Tibial nerve (tissue), 4 donors: ENCODE data around the gene MMP10. TPM values are rescaled to one million over a fixed set of nuclear protein-coding genes. Genes with fewer than 3 reads are reported as not detected.

Experiments used
- DNase-seq, 2 donors: peaks; one replicate each; pipeline ENCODE4 v3.0.0-alpha.2; 2019; ENCODE audit warnings: low spot score in 2 of 2
- H3K27ac ChIP-seq, 4 donors: fragments of 200-600 bp; sonication (generic) in 3 of 4; one replicate each; pipeline ENCODE4 v1.5.1; 2017 to 2019; ENCODE audit warnings: mild to moderate bottlenecking in 1 of 4
- H3K27me3 ChIP-seq, 2 donors: fragments of 200-600 bp; sonication (generic) in 1 of 2; one replicate each; pipeline versions ENCODE4 v1.5.1 to v1.6.0; 2017 to 2019
- H3K36me3 ChIP-seq, 3 donors: fragments of 200-600 bp; sonication (generic); one replicate each; pipeline ENCODE4 v1.5.1; 2018 to 2019
- H3K4me1 ChIP-seq, 4 donors: fragments of 200-600 bp; sonication (generic) in 3 of 4; one replicate each; pipeline ENCODE4 v1.5.1; 2017 to 2019
- H3K4me3 ChIP-seq, 4 donors: fragments of 200-600 bp; sonication (generic) in 3 of 4; one replicate each; pipeline ENCODE4 v1.5.1; 2017 to 2019; ENCODE audit warnings: mild to moderate bottlenecking in 1 of 4, moderate library complexity in 1 of 4
- H3K9me3 ChIP-seq, 4 donors: fragments of 200-600 bp; sonication (generic) in 3 of 4; one replicate each; pipeline ENCODE4 v1.5.1; 2017 to 2019
- EP300 ChIP-seq, 2 donors: sonication (generic); formaldehyde crosslinking; IDR thresholded peaks; one replicate each; pipeline ENCODE4 v1.6.1; 2017; ENCODE audit warnings: antibody characterized with exemption in 2 of 2, mild to moderate bottlenecking in 1 of 2
- POLR2A ChIP-seq, 2 donors: fragments of 450-650 bp; IDR thresholded peaks; one replicate each; pipeline ENCODE4 v1.6.1; 2017; ENCODE audit warnings: antibody characterized with exemption in 2 of 2, mild to moderate bottlenecking in 2 of 2, moderate library complexity in 2 of 2
- WGBS, 2 donors: methylation state at CpG; one replicate each; pipeline ENCODE4 v1.1.5; 2018; 5-methylcytosine and 5-hydroxymethylcytosine counted together
- total RNA-seq, 4 donors: library from RNA; depleted of rRNA; stranded (reverse); fragments of >200 nt; gene quantifications; one replicate each; pipeline ENCODE4 v1.1.0, GENCODE V29; 2016
- TF ChIP-seq, protein P1 (sequence below), 5 experiments: fragments of 200-600 bp in 3 of 5; fragments of 450-650 bp in 2 of 5; sonication (generic) in 3 of 5; IDR thresholded peaks; one replicate each; pipeline ENCODE4 v1.5.1; 2016 to 2019; ENCODE audit warnings: antibody characterized with exemption in 5 of 5, mild to moderate bottlenecking in 3 of 5, moderate library complexity in 2 of 5

MMP10 gene
- not detected for total RNA-seq

- H3K27me3 ChIP-seq, result no peaks in the 10 kb centered on the region
- no peaks in the 10 kb centered on the region for H3K36me3 ChIP-seq
- H3K4me1 ChIP-seq, result no peaks in the 10 kb centered on the region
- H3K27ac ChIP-seq, result no peak within 1 kb of the TSS
- no peak for DNase-seq
- no peak within 1 kb of the TSS for H3K4me3 ChIP-seq
- H3K9me3 ChIP-seq, result no peaks in the 10 kb centered on the region
- WGBS, 2 donors, result 11 to 14% methylated on average over 2 of the region's 2 CpGs
- TF ChIP-seq EP300 (IDR thresholded peaks at IDR 0.05), result no peak
- TF ChIP-seq POLR2A (IDR thresholded peaks at IDR 0.05), result no peak
- TF ChIP-seq, protein P1, sequence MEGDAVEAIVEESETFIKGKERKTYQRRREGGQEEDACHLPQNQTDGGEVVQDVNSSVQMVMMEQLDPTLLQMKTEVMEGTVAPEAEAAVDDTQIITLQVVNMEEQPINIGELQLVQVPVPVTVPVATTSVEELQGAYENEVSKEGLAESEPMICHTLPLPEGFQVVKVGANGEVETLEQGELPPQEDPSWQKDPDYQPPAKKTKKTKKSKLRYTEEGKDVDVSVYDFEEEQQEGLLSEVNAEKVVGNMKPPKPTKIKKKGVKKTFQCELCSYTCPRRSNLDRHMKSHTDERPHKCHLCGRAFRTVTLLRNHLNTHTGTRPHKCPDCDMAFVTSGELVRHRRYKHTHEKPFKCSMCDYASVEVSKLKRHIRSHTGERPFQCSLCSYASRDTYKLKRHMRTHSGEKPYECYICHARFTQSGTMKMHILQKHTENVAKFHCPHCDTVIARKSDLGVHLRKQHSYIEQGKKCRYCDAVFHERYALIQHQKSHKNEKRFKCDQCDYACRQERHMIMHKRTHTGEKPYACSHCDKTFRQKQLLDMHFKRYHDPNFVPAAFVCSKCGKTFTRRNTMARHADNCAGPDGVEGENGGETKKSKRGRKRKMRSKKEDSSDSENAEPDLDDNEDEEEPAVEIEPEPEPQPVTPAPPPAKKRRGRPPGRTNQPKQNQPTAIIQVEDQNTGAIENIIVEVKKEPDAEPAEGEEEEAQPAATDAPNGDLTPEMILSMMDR (IDR thresholded peaks at IDR 0.05), result no peak
Observed at GRCh38 chr11:102780491-102780918, at the start of gene MMP10. Gene MMP10 (minus strand): TSS chr11:102780628. CDS start chr11:102780591, 37 bp downstream.

- Histone ChIP-seq H3K27me3 (no peaks in the 10 kb centered on the region), H3K27ac (no peak overlapping the region), H3K36me3 (no peaks in the 10 kb centered on the region), H3K9me3 (no peaks in the 10 kb centered on the region), H3K4me3 (no peak overlapping the region), H3K4me1 (no peaks in the 10 kb centered on the region)
- TF ChIP-seq, protein P1 (IDR thresholded peaks at IDR 0.05), result no peak
- TF ChIP-seq POLR2A (IDR thresholded peaks at IDR 0.05) (no peak), EP300 (IDR thresholded peaks at IDR 0.05) (no peak)
- DNase-seq, result no peak
- whole genome bisulfite sequencing, 2 donors, result 68 to 71% methylated on average over 6 of the region's 6 CpGs
Observed at GRCh38 chr11:102829316-102830000, 49.0 kb upstream of the MMP10 start.

DNA sequence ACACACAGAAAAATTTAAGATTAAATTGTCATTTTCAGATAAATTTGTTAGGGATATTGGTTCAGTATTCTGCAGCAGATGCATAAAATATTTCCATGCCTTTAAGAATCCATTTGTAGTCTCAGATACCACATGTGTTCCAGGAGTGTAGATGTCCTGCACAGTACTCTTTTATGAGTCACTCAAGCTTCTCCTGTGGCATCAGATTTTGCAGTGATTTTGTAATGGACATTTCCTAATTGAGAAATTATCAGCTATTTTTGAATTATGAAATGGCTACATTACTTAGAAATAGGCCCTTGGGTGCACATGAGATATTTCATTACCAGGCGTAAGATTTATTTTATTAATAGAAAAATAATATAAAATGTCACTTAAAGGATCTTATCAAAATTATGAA is 44.1 kb upstream of the MMP10 start:
- DNase-seq, result no peak
- WGBS, 2 donors, result 93% methylated on average over 1 of the region's 1 CpG
- H3K36me3 ChIP-seq, result no peaks in the 10 kb centered on the region

DNA sequence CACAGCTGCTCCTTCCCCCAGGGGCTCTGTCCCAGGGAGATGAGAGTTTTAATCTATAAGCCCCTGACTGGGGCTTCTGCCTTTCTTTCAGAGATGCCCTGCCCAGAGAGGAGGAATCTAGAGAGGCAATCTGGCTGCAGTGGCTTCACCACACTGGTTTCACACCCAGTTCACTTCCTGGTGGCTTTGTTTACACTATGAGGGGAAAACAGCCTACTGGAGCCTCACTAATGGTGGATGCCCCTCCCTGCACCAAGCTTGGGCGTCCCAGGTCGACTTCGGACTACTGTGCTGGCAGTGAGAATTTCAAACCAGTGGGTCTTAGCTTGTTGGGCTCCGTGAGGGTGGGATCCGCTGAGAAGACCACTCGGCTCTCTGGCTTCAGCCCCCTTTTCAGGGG is 39.1 kb upstream of the MMP10 start:
- TF ChIP-seq, protein P1 (IDR thresholded peaks at IDR 0.05), result no peak
- TF ChIP-seq POLR2A (IDR thresholded peaks at IDR 0.05) (no peak), EP300 (IDR thresholded peaks at IDR 0.05) (no peak)
- Histone ChIP-seq H3K4me1 (no peaks in the 10 kb centered on the region), H3K36me3 (no peaks in the 10 kb centered on the region), H3K4me3 (no peak overlapping the region), H3K27me3 (no peaks in the 10 kb centered on the region), H3K27ac (no peak overlapping the region), H3K9me3 (peaks cover 0 to 5% (median 0%) of the 10 kb centered on the region in 4 donors)
- 68 to 81% methylated on average over 6 of the region's 6 CpGs for WGBS, 2 donors
- no peak for DNase-seq

More for the DNA sequence above, 44.1 kb upstream of the MMP10 start:
- no peaks in the 10 kb centered on the region for H3K27me3 ChIP-seq
- no peaks in the 10 kb centered on the region for H3K4me1 ChIP-seq
- H3K27ac ChIP-seq, result no peak overlapping the region
- H3K9me3 ChIP-seq, result no peaks in the 10 kb centered on the region
- no peak overlapping the region for H3K4me3 ChIP-seq
- TF ChIP-seq, protein P1 (IDR thresholded peaks at IDR 0.05), result no peak
- TF ChIP-seq EP300 (IDR thresholded peaks at IDR 0.05), result no peak
- TF ChIP-seq POLR2A (IDR thresholded peaks at IDR 0.05), result no peak

DNA sequence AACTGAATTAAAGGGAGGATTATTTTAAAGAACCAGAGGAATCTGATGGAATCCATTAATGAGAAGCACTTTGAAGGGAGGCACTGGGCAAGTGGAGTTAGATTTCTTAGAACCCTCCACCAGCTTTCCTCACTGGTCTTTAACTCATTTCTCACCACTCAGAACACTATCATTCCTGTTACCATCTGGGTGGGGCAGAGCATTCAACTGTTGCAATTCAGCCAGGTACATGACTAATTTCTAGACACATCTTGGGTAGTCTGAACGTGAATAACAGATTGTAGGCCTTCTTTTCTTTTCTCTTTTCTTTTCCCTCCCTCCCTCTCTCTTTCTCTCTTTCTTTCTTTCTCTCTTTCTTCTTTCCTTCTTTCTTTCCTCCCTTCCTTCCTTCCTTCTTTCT is 33.1 kb upstream of the MMP10 start:
- TF ChIP-seq POLR2A (IDR thresholded peaks at IDR 0.05) (no peak), EP300 (IDR thresholded peaks at IDR 0.05) (no peak)
- TF ChIP-seq, protein P1 (IDR thresholded peaks at IDR 0.05), result no peak
- no peak for DNase-seq
- Histone ChIP-seq H3K4me1 (no peaks in the 10 kb centered on the region), H3K9me3 (peaks cover 0 to 5% (median 0%) of the 10 kb centered on the region in 4 donors), H3K36me3 (no peaks in the 10 kb centered on the region), H3K4me3 (no peak overlapping the region), H3K27ac (no peak overlapping the region), H3K27me3 (no peaks in the 10 kb centered on the region)
- 80 to 85% methylated on average over 1 of the region's 1 CpG for WGBS, 2 donors
